HUES6 (cell line): Measurements from ENCODE around the gene FOXI3.

Experiments used
- H3K27ac ChIP-seq: 2 replicates; pipeline ENCODE4 v1.7.0; 2013; ENCODE audit warnings: low read depth, mild to moderate bottlenecking, low read length, inconsistent platforms
- H3K27me3 ChIP-seq: 2 replicates; pipeline ENCODE4 v1.6.1; 2013; ENCODE audit warnings: low read length; ENCODE audit not compliant: control insufficient read depth, insufficient read depth
- H3K36me3 ChIP-seq: 2 replicates; pipeline ENCODE4 v1.6.1; 2013; ENCODE audit warnings: low read length; ENCODE audit not compliant: control insufficient read depth, insufficient read depth
- H3K4me1 ChIP-seq: 2 replicates; pipeline ENCODE4 v1.6.1; 2013; ENCODE audit warnings: low read length; ENCODE audit not compliant: control insufficient read depth, insufficient read depth
- H3K4me3 ChIP-seq: 2 replicates; pipeline ENCODE4 v1.5.1; 2013; ENCODE audit warnings: low read depth, low read length
- H3K9ac ChIP-seq: one replicate; pipeline ENCODE4 v1.6.1; 2013; ENCODE audit warnings: mild to moderate bottlenecking, low read length
- H3K9me3 ChIP-seq: 2 replicates; pipeline ENCODE4 v1.6.1; 2013; ENCODE audit warnings: low read depth, low read length; ENCODE audit not compliant: control insufficient read depth, insufficient read depth

Gene FOXI3

DNA sequence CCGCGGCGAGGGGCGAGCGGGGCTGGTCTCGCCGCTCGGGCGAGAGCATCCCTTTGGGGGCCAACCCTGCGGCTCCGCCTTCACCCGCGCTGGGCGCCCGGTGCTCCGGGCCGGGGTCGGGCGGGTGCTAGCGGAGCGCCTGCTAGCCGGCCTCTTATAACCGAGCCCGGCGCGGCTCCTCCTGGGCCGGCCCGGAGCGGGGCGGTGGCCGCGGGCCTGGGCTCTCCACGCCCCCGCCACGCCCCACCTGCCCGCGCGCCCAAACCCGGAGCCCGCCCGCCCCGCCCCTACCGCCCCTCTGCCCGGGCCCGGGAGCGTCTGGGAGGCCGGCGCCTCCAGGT lies at the start of gene FOXI3:
Gene FOXI3, minus strand, starts transcription at position 129 of the 341 bp plus-strand sequence. CDS start 158 bp downstream, outside the sequence.
- Histone ChIP-seq H3K36me3 (peaks cover 12% of the 10 kb centered on the region), H3K27ac (no peak within 1 kb of the TSS), H3K9ac (peak within 1 kb of the TSS; percentile 64), H3K4me1 (peaks cover 4% of the 10 kb centered on the region; the same call in 1 of the 2 replicates), H3K9me3 (no peaks in the 10 kb centered on the region), H3K27me3 (peaks cover 36% of the 10 kb centered on the region), H3K4me3 (peak within 1 kb of the TSS; percentile 70)

DNA sequence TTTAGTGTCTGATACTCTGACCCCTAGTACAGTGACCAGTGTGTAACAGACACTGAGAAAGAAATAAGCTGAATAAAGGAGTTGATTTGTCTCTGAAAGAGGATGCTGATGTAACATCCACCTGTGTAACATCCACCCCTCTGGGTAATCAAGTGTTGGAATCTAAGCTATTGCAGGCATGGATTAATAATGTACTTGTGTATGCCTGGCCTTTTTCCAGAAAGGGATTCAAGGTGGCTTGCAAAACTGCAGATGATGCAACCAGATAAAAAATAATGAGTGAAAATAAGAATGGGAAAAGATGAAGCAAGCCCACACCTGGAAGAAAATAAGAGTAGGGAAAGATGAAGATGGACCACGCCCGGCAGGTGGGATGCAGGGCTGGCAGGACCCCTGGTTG lies 48.2 kb upstream of the FOXI3 start:
- Histone ChIP-seq H3K9me3 (peaks cover 15% of the 10 kb centered on the region), H3K4me3 (no peak overlapping the region), H3K4me1 (peaks cover 7% of the 10 kb centered on the region; the same call in 1 of the 2 replicates), H3K27me3 (no peaks in the 10 kb centered on the region), H3K9ac (no peak overlapping the region), H3K27ac (no peak overlapping the region), H3K36me3 (no peaks in the 10 kb centered on the region)

DNA sequence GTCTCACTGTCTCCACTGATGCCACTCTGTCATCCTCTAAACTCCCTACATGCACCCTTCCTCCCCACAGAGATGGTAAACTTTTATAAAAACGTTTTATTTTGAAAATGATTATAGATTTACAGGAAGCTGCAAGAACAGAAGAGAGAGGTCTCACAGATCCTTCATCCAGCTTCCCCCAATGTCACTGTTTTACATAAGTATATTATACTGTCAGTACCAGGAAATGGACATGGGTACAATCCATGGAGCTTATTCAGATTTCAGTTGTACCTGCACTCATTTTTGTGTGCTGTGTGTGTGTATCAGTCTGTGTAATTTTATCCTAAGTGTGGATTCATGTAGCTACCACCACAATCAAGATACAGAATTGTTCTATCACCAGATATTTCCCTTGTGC lies 46.7 kb upstream of the FOXI3 start:
- Histone ChIP-seq H3K9me3 (peaks cover 15% of the 10 kb centered on the region), H3K9ac (no peak overlapping the region), H3K4me3 (no peak overlapping the region), H3K4me1 (peaks cover 7% of the 10 kb centered on the region; the same call in 1 of the 2 replicates), H3K36me3 (no peaks in the 10 kb centered on the region), H3K27ac (no peak overlapping the region), H3K27me3 (no peaks in the 10 kb centered on the region)

DNA sequence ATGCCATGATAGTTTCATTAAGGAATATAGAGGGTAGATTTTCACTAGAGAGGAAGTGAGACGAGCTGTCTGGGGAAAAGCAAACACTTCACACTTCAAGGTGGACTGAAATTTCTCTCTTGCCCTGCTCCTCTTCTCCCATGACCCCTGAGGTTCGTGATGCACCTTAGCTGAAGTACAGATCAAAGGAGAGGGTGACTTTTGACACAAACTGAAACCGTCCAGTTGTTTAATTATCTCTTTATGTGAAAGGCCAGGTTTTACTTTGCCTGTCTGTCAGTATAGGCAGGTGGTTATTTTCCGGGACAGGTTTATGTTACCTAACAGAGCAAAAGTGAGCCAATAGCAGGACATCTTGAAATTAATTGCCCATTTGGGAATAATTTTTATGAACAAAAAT lies 41.0 kb upstream of the FOXI3 start:
- Histone ChIP-seq H3K27me3 (no peaks in the 10 kb centered on the region), H3K4me1 (peaks cover 13% of the 10 kb centered on the region)

DNA sequence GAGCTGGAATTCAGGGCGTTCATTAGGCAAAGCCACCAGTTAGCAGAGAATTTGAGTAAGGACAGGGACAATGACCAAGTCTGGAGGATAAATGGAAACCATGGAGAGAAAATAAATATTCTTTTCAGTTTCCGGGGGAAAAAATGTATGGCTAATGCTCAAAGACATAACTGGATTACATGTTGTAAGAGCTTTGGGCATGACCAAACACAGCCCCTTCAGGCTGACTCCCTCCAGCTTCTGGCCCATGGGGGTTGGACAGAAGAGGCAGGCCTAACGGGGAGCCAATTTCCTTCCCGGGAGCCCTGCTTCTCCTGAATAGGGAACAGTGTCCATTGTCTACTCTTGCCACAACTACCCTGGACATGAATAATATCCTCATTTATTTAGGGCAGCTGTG lies 39.5 kb upstream of the FOXI3 start:
- no peaks in the 10 kb centered on the region for H3K36me3 ChIP-seq
- H3K27ac ChIP-seq, result no peak overlapping the region
- H3K27me3 ChIP-seq, result no peaks in the 10 kb centered on the region
- H3K9ac ChIP-seq, result no peak overlapping the region
- peaks cover 9% of the 10 kb centered on the region for H3K4me1 ChIP-seq
- no peak overlapping the region for H3K4me3 ChIP-seq
- no peaks in the 10 kb centered on the region for H3K9me3 ChIP-seq

More for the DNA sequence above, 41.0 kb upstream of the FOXI3 start:
- no peak overlapping the region for H3K4me3 ChIP-seq
- H3K9me3 ChIP-seq, result no peaks in the 10 kb centered on the region
- no peaks in the 10 kb centered on the region for H3K36me3 ChIP-seq
- H3K9ac ChIP-seq, result no peak overlapping the region
- H3K27ac ChIP-seq, result no peak overlapping the region

DNA sequence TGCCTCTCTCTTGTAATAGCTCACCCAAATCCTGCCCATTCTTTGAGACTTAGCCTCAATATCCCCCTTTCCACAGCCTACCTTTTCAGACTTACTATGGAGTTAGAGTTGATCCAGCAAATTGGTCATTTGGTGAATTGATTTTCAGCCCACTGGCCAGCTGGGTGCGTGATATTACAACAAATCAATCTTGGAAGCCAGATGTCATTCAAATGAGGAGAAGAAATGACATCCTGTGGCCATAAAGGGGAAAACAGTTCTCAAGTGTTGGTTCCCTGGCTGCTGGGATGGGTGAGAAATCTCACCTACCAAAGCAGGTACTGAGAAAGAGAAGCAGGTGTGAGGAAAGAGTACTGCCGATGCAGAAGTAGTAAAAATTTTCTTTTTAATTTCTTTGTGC lies 36.7 kb upstream of the FOXI3 start:
- no peak overlapping the region for H3K9ac ChIP-seq
- no peak overlapping the region for H3K4me3 ChIP-seq
- H3K4me1 ChIP-seq, result peaks cover 6% of the 10 kb centered on the region
- H3K36me3 ChIP-seq, result no peaks in the 10 kb centered on the region
- no peak overlapping the region for H3K27ac ChIP-seq
- no peaks in the 10 kb centered on the region for H3K9me3 ChIP-seq
- no peaks in the 10 kb centered on the region for H3K27me3 ChIP-seq

DNA sequence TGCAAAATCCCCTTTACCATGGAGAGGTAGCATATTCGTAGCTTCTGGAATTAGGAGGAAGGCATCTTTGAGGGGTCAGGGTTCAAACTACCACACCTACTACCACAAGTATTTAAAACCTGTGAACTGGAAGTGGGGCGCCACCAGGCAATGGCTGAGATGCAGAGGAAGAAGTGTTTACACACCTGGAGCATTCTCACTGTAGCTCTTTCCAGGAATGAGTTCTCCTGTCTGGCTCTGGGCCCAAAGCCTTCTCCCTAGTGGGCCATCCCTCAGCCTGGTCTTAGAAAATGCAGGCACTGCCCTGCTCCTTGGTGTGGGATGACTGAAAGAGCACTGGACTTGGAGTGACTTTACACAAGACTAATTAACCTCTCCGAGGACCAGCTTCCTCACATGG lies 30.7 kb upstream of the FOXI3 start:
- no peaks in the 10 kb centered on the region for H3K36me3 ChIP-seq

DNA sequence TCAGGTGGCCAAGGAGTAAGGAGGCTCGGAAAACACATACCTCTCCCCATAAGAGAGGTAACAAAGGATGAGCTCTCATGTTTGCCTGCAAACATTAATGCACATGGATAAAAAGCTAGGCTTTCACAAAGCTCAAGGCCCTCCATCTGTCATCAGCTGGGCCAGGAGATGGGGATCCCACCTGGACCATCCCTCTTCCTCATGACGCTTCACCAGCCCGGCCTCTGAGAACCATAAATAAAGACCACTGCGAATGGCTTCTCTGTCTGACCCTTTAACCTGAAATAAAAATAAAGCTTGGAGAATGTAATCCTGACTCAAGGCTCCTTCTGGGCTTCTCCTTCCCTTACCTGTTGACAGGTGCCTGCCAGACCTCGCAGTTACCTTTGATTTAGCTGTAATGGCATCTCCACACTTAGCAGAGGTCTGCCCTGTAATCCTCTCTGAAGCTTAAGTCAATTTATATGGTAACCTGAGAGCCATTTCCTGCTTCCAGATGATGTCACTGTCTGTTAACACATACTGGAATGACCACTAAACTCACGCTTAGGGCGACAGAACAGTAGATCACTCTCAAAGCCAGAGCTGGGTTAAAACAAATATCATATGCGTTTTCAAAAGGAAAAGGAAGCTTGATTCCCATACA lies 29.3 kb upstream of the FOXI3 start:
- peaks cover 9% of the 10 kb centered on the region; the same call in 1 of the 2 replicates for H3K4me1 ChIP-seq
- H3K9ac ChIP-seq, result no peak overlapping the region
- H3K27me3 ChIP-seq, result no peaks in the 10 kb centered on the region
- H3K9me3 ChIP-seq, result no peaks in the 10 kb centered on the region
- no peaks in the 10 kb centered on the region for H3K36me3 ChIP-seq
- H3K27ac ChIP-seq, result no peak overlapping the region
- H3K4me3 ChIP-seq, result no peak overlapping the region

More for the DNA sequence above, 30.7 kb upstream of the FOXI3 start:
- Histone ChIP-seq H3K27ac (no peak overlapping the region), H3K9ac (no peak overlapping the region), H3K4me1 (peaks cover 9% of the 10 kb centered on the region; the same call in 1 of the 2 replicates), H3K4me3 (no peak overlapping the region), H3K9me3 (no peaks in the 10 kb centered on the region), H3K27me3 (no peaks in the 10 kb centered on the region)

DNA sequence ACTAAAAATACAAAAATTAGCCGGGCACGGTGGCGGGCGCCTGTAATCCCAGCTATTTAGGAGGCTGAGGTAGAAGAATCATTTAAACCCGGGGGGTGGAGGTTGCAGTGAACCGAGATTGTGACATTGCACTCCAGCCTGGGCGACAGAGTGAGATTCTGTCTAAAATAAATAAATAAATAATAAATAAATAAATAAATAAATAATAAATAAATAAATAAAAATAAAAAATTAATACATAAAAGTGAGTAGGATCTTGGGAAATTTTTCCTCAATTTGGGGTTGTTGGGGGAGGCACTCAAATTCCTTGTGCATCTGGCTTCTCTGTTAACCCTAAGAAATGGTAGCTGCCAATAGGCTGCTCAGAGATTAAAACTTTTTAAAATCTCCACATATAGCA lies 20.3 kb upstream of the FOXI3 start:
- H3K9ac ChIP-seq, result no peak overlapping the region

DNA sequence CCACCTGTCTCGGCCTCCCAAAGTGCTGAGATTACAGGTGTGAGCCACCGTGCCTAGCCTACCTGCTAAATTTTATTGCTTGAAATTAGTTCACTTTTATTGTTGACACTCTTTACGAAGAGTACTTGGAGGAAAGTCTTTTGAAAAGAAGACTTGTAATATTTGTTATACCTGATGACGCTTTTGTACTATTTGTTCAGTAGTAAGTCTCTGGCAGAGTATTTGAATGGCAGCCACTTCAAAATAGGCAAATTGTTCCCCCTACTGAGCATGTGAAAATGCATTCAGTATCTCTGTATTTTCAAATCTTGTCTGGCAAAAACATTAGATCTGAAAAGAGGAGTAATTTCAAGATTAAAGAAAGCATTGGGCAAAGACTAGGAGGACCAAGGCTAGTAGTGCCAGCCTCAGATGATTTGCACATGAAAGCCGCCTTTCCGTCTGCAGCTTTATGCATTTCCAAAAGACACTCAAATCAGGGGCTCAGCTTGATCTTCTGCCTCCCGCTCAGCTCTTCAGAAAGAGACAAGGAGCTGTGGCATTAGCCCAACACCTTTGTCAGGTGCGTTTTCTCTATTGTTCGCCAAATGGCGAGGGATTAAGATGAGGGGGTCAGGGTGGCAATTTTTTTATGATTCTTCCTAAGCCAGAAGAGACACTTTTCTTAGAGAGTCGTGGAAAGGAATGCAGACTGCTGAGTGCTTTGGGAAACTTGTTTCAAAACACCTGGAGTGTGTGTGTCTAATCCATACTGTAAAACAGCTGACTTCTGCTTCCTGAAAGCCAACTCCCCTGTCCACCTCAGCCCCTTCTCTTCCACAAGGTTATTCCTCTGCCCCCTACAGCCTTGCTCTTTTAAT lies 18.8 kb upstream of the FOXI3 start:
- no peaks in the 10 kb centered on the region for H3K27me3 ChIP-seq
- H3K9me3 ChIP-seq, result no peaks in the 10 kb centered on the region
- H3K4me3 ChIP-seq, result peak overlapping the region; percentile 34
- H3K9ac ChIP-seq, result peak overlapping the region; percentile 48
- no peaks in the 10 kb centered on the region for H3K36me3 ChIP-seq
- H3K27ac ChIP-seq, result no peak overlapping the region; the same call in 1 of the 2 replicates
- peaks cover 21% of the 10 kb centered on the region for H3K4me1 ChIP-seq

More for the DNA sequence above, 20.3 kb upstream of the FOXI3 start:
- Histone ChIP-seq H3K4me1 (peaks cover 21% of the 10 kb centered on the region), H3K4me3 (no peak overlapping the region), H3K27ac (no peak overlapping the region), H3K9me3 (no peaks in the 10 kb centered on the region), H3K36me3 (no peaks in the 10 kb centered on the region), H3K27me3 (no peaks in the 10 kb centered on the region)
